ENCODE measurements around the gene CAB39.
"Not testable (repeated sequence)": the region's sequence is repeated elsewhere in the genome, so short reads cannot be mapped to it uniquely, and the experiment has no call there.

CAB39 gene

GRCh38 chr2:230684270-230685168 lies 28.1 kb upstream of the CAB39 start:
- DNase-seq (ENCODE audit: low read depth in 2 of 2) = no peak

GRCh38 chr2:230685178-230685577 lies 27.5 kb upstream of the CAB39 start:
- no peak for DNase-seq (ENCODE audit: low read depth in 2 of 2)

GRCh38 chr2:230687498-230687897 lies 25.1 kb upstream of the CAB39 start:
- no peak for DNase-seq (ENCODE audit: low read depth in 2 of 2)

- DNase-seq (ENCODE audit: low read depth in 2 of 2) = no peak
These were observed 24.2 kb upstream of the CAB39 start for GRCh38 chr2:230688490-230688889.

- no peak for DNase-seq (ENCODE audit: low read depth in 2 of 2)
These were observed 22.2 kb upstream of the CAB39 start for GRCh38 chr2:230690439-230690838.

- peak; percentile 24 to 33 for DNase-seq (ENCODE audit: low read depth in 2 of 2)
These were observed 21.5 kb upstream of the CAB39 start for GRCh38 chr2:230691005-230691647.

GRCh38 chr2:230692760-230693159 lies 19.9 kb upstream of the CAB39 start:
- no peak for DNase-seq (ENCODE audit: low read depth in 2 of 2)

GRCh38 chr2:230693411-230693810 lies 19.2 kb upstream of the CAB39 start:
- no peak for DNase-seq (ENCODE audit: low read depth in 2 of 2)

GRCh38 chr2:230694241-230694640 lies 18.4 kb upstream of the CAB39 start:
- DNase-seq (ENCODE audit: low read depth in 2 of 2) = no peak

GRCh38 chr2:230695551-230695950 lies 17.1 kb upstream of the CAB39 start:
- DNase-seq (ENCODE audit: low read depth in 2 of 2) = no peak

GRCh38 chr2:230696670-230697069 lies 16.0 kb upstream of the CAB39 start:
- no peak for DNase-seq (ENCODE audit: low read depth in 2 of 2)

- no peak for DNase-seq (ENCODE audit: low read depth in 2 of 2)
These were observed 15.0 kb upstream of the CAB39 start for GRCh38 chr2:230697676-230698075.

GRCh38 chr2:230698753-230699152 lies 13.9 kb upstream of the CAB39 start:
- DNase-seq (ENCODE audit: low read depth in 2 of 2) = not testable (repeated sequence)

- no peak for DNase-seq (ENCODE audit: low read depth in 2 of 2)
These were observed 12.2 kb upstream of the CAB39 start for GRCh38 chr2:230700447-230700846.

- DNase-seq (ENCODE audit: low read depth in 2 of 2) = no peak
These were observed 11.3 kb upstream of the CAB39 start for GRCh38 chr2:230701308-230701707.

GRCh38 chr2:230702457-230702856 lies 10.2 kb upstream of the CAB39 start:
- not testable (repeated sequence) for DNase-seq (ENCODE audit: low read depth in 2 of 2)

GRCh38 chr2:230703514-230703913 lies 9.1 kb upstream of the CAB39 start:
- no peak for DNase-seq (ENCODE audit: low read depth in 2 of 2)

GRCh38 chr2:230706053-230706521 lies 6.6 kb upstream of the CAB39 start:
- DNase-seq (ENCODE audit: low read depth in 2 of 2) = no peak

GRCh38 chr2:230706966-230707365 lies 5.7 kb upstream of the CAB39 start:
- no peak for DNase-seq (ENCODE audit: low read depth in 2 of 2)

GRCh38 chr2:230708204-230708603 lies 4.4 kb upstream of the CAB39 start:
- DNase-seq (ENCODE audit: low read depth in 2 of 2) = no peak

GRCh38 chr2:230711224-230711623 lies 1.4 kb upstream of the CAB39 start:
- no peak for DNase-seq (ENCODE audit: low read depth in 2 of 2)

GRCh38 chr2:230713331-230714135 lies 891 bp downstream of the CAB39 start:
- no peak for DNase-seq (ENCODE audit: low read depth in 2 of 2)
